KOPT-K1 (cell line): ENCODE results near the gene SLC35F4.
"Not testable (repeated sequence)": the region's sequence is repeated elsewhere in the genome, so short reads cannot be mapped to it uniquely, and the experiment has no call there.

Experiments used
- H3K27ac ChIP-seq: fragments of 200-600 bp; sonication (generic); 2 replicates; pipeline ENCODE4 v1.5.1; 2016; ENCODE audit warnings: antibody characterized with exemption, mild to moderate bottlenecking, low read depth, low read length; ENCODE audit not compliant: poor library complexity, severe bottlenecking
- H3K36me3 ChIP-seq: fragments of 200-600 bp; sonication (generic); 2 replicates; pipeline ENCODE4 v1.5.1; 2017; ENCODE audit warnings: antibody characterized with exemption, mild to moderate bottlenecking, low read length, moderate library complexity; ENCODE audit not compliant: insufficient read depth
- H3K9me3 ChIP-seq: fragments of 200-600 bp; sonication (generic); 2 replicates; pipeline ENCODE4 v1.5.1; 2017; ENCODE audit warnings: antibody characterized with exemption, low read length, mild to moderate bottlenecking; ENCODE audit not compliant: insufficient read depth, poor library complexity, severe bottlenecking

Gene SLC35F4

DNA sequence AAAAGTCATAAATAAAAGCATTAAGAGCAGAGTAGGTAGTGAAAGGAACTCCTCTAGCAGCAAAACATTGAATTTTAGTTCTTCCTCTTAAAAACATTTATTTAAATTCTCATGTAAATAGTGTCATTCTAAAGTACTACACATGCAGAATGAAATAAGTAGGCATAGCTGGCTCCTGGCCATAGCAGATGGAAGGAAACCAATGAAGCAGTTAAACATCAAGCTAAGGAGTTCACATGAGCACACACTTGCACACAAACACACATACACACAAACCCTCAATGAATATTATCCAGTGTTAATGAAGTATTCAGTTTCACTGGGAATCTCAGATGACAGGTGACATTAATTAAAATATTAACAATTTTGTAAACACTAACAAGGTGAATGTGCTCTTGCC is 69.3 kb downstream of the SLC35F4 start:
- Histone ChIP-seq H3K9me3 (no peaks in the 10 kb centered on the region), H3K36me3 (no peaks in the 10 kb centered on the region)

DNA sequence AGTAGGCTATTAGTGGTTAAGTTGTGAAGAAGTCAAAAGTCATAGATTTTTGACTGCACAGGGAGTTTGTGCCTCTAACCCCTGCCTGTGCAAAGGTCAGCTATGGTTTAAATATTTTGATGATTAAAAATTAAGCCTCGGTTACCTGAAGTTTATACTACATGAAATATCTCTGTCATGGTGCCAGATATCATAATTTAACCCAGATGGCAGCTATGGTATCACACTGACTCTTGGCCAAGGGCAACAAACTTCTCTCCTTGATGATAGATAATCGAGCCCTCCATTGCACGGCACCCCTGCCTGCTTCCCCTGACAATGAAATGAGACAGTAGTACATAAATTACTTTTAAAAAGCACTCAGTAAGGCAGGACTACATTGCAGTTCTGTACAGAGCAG is 80.8 kb downstream of the SLC35F4 start:
- no peak overlapping the region for H3K27ac ChIP-seq
- H3K9me3 ChIP-seq = no peaks in the 10 kb centered on the region

More for the DNA sequence above, 69.3 kb downstream of the SLC35F4 start:
- no peak overlapping the region for H3K27ac ChIP-seq

DNA sequence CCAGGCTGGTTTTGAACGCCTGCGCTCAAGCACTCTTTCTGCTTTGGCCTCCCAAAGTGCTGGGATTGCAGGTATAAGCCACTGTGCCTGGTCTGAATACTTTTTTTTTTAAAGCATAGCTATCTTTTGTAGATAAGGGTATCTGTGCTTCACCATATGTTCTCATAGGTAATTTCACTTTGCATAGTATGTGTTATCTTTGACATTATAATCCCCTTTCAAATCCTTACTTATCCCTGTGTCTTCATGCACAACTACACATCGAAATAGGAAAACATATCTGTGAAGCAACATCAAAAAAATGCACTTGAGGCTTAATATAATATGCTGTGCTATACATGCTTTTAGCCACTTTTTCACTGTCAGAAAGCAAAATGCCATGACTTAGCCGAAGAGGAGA is 94.1 kb downstream of the SLC35F4 start:
- Histone ChIP-seq H3K9me3 (no peaks in the 10 kb centered on the region), H3K27ac (no peak overlapping the region), H3K36me3 (no peaks in the 10 kb centered on the region)

More for the DNA sequence above, 80.8 kb downstream of the SLC35F4 start:
- H3K36me3 ChIP-seq = no peaks in the 10 kb centered on the region

DNA sequence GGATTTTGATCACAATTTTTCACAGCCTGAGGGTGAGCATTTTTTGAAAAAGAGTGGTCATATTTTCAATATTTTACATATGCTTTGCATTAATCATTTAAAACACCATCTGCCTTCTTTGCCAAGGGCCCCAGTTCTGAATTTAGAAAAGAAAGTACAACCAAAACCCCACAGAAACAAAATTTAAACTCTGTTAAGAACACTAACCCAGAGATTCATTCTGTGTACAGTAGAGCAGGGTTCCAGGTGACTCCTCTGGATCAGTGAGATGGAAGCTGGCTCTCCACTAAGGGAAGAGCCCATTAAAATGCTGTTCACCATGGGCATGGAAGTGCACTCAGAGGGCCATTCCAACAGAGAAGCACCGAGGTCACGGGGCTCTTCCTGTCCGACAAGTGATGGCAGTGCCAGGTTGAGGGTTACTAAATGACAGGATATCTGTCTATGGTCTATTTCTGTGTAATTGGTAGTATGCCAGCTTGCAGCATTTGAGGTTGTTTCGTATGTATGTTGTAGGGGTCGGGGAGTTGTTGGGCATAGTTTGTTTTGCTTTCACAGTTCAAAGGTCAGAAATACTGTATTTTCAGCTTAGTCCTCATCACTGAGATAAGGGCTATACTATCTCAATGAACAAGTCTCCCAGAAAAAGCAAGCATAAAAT is 95.9 kb downstream of the SLC35F4 start:
- Histone ChIP-seq H3K36me3 (no peaks in the 10 kb centered on the region), H3K27ac (no peak overlapping the region)

DNA sequence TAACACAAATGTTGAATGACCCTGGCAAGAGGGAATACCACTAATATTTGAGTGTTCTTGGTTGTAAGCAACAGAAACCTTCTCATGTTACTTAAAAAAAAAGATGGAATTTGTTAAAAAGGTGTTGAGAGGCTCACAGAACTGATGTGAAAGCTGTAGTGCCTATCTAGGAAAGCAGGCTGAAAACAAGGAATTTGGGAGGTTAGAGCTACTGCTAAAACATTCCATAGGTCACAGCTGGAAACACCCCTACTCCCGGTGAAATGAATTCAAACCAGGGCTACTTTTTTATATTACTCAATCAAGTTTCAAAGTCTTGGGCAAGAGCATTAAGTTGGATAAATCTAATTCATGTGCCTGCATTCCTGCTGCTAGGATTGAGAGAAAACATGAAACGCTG is 104.1 kb downstream of the SLC35F4 start:
- H3K9me3 ChIP-seq = no peaks in the 10 kb centered on the region
- no peak overlapping the region for H3K27ac ChIP-seq
- no peaks in the 10 kb centered on the region for H3K36me3 ChIP-seq

More for the DNA sequence above, 95.9 kb downstream of the SLC35F4 start:
- H3K9me3 ChIP-seq = no peaks in the 10 kb centered on the region

DNA sequence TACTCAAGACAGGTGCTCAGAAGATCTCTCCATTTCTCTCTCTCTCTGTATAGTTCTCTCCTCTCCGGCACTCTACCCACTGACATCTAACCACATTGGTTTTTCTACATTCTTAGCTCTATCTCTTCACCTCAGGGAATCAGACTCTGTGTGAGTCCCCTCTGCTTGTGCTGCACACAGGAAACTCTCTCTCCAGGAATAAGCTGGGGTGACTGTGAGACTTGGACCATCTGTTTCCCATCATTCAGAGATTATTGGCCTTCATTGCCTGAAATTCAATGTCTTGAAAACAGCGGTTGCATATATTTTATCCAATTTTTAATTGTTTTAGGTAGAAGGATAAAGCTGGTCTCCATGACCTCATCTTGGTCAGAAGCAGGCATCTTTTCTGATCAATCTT is 105.0 kb downstream of the SLC35F4 start:
- Histone ChIP-seq H3K27ac (no peak overlapping the region), H3K36me3 (no peaks in the 10 kb centered on the region), H3K9me3 (no peaks in the 10 kb centered on the region)

DNA sequence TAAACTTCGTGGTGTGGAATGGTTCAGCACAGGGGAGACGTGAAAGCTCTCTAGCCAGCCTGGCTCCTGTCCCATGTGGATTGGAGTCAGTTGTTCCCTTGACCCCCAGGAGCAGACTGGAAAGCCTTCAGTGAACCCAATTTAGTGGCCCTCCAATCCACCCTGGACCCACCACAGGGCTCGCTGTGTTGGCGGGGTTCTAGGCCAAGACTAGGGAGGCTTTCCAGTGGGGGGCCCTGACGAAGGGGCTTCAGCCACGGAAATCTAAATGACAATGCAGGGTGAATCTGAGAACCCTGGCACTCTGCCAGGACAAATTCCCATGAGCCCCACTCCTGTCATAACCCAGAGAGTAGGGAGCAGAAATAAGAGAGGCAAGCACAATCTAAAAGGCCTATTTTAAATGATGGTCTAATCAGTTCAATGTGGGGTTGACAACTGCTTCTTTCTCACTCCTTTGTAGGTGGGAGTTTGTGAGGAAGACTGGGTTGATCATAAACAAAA is 110.8 kb downstream of the SLC35F4 start:
- no peaks in the 10 kb centered on the region for H3K36me3 ChIP-seq
- H3K9me3 ChIP-seq = no peaks in the 10 kb centered on the region
- H3K27ac ChIP-seq = no peak overlapping the region

DNA sequence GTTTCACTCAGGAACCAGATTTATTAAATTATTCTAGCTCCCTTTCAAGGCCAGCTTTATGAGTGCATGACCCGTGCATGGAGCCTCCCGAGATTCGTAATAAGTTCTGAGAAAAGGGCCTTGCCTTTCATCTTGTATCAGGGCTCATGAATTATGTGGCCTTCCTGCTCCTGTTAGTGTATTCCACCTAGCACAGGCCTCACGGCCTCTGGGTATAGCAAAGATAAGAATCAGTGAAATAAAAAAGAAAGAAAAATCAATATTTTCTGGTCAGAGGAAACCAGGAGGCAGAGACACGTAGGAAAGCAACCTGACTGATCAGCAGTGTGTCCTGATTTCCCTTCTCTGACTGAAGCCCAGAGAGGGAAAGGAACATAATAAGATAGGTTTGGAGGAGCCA is 111.4 kb downstream of the SLC35F4 start:
- Histone ChIP-seq H3K9me3 (no peaks in the 10 kb centered on the region), H3K27ac (no peak overlapping the region), H3K36me3 (no peaks in the 10 kb centered on the region)

DNA sequence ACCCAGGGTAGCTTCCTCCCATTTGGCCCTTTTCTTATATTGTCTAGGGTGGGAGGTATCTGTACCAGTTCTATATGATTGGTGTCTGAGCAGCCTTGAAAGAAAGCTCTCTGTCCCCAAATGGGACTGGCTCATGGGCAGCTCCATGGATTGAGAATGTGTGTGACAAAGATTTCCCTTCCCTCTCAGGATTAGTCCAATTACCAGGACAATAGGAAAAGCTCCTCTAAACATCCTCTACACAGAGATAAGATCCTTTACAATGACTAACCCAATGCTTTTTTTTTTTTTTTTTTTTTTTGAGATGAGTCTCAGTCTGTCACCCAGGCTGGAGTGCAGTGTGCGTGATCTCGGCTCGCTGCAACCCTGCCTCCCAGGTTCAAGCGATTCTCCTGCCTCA is 112.1 kb downstream of the SLC35F4 start:
- no peaks in the 10 kb centered on the region for H3K36me3 ChIP-seq
- no peaks in the 10 kb centered on the region for H3K9me3 ChIP-seq
- no peak overlapping the region for H3K27ac ChIP-seq

DNA sequence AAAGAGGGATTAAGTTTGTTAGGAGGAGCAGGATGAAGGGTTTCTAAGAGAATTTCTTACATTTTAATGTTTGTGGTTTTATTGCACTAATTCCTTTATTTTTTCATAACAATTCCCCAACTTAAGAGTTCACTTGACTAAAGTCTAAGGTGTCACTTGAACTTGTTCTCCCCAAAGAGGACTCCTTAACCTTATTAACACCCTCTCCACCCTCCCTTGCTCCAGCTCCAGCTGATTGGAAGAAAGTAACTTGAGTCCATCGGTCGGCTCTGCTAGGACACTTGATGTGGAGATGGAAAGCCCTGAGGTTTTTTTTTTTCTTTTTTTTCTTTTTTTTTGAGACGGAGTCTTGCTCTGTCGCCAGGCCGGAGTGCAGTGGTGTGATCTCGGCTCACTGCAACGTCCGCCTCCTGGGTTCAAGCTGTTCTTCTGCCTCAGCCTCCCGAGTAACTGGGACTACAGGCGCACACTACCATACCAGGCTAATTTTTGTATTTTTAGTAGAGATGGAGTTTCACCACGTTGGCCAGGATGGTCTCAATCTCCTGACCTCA is 113.7 kb downstream of the SLC35F4 start:
- not testable (repeated sequence) for H3K36me3 ChIP-seq, H3K9me3 ChIP-seq, H3K27ac ChIP-seq

DNA sequence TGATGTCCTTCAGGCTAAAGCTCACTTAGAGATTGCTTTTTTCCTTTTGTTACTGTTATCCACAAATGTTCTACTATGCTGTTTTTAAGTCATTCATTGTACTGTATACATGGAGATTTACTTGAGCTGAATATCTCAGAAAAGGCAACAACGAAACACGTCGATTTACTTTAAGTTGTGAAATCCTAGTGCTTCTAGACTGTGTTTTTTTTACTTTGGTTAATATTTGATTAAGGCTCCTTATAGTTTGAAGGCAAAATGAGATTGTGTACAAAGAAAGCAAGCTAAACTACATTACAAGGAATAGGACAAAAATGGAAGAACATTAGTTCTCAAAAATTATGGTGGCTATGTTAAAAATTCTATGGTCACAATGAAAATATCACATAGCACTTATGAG is 114.5 kb downstream of the SLC35F4 start:
- H3K27ac ChIP-seq = no peak overlapping the region
- no peaks in the 10 kb centered on the region for H3K9me3 ChIP-seq
- no peaks in the 10 kb centered on the region for H3K36me3 ChIP-seq

DNA sequence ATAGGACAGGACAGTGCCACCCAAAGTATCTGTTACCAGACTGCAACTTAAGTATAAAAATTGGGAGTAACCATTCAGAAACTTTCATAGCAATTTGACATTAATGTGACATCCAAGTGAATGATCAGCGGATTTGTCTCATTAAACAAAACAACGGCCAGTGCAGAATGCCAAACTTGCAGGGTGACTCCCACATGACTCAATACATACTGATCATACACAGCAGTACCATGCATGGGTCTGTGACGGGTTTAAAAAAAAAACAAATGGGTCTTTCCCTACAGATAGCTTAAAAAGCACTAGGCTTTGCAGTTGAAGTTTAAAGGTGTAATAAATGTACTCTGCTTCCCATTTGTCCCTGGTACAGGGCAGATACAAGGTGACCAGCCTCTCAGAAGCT is 116.6 kb downstream of the SLC35F4 start:
- Histone ChIP-seq H3K9me3 (no peaks in the 10 kb centered on the region), H3K36me3 (no peaks in the 10 kb centered on the region), H3K27ac (no peak overlapping the region)

DNA sequence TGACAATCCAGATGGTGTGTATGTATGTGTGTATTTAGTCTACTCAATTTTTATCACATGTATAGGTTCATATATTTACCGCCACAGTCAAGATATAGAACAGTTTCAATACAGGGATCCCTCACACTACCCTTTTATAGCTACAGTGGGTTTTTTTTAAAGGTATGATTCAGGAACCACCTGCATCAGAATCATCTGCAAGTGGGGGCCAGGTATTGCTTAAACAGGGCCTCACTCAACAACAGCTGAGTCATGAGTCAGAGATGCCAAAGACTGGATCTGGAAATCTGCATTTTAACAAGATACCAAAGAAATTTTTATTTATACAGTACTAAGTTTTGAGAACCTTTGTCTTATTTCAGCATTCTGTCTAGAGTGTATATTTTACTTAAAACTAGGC is 117.6 kb downstream of the SLC35F4 start:
- Histone ChIP-seq H3K36me3 (no peaks in the 10 kb centered on the region), H3K27ac (no peak overlapping the region), H3K9me3 (no peaks in the 10 kb centered on the region)

DNA sequence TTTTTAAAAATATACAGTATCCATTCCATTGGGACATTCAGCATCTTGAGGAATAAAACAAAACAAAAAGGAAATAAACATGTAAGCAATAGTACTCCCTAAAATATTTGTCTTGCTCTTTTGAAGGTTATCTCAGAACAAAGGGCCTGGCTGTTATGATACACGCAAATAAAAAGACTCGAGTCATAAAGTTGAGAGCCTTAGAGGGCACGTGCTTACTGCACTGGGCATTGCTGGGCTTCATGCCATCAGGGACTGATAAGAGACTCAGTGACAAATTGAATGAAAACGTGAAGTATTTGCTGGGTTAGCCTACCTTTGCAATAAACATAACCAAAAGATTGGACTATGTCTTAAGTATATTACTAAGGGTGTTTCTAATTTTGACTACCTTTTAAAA is 118.9 kb downstream of the SLC35F4 start:
- Histone ChIP-seq H3K27ac (no peak overlapping the region), H3K36me3 (no peaks in the 10 kb centered on the region)

DNA sequence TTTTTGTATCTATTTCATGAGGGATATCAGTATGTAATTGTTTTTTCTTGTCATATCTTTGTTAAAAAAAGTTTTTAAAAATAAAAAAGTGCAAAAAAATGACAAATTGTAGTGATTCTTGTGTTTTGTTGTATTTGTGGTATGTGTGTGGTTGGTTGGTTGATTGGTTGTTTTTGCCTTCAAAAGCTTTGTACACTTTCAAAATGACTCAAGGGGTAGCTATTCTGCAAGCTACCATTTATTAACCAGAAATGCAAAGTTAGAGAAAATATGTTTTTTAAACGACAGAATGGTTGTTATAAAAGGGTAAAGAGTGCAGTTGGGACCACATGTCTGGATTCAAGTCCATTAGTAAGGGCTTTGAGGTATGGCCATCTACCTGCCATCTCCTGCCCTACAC is 119.3 kb downstream of the SLC35F4 start:
- H3K36me3 ChIP-seq = no peaks in the 10 kb centered on the region
- H3K9me3 ChIP-seq = no peaks in the 10 kb centered on the region

More for the DNA sequence above, 118.9 kb downstream of the SLC35F4 start:
- H3K9me3 ChIP-seq = no peaks in the 10 kb centered on the region

DNA sequence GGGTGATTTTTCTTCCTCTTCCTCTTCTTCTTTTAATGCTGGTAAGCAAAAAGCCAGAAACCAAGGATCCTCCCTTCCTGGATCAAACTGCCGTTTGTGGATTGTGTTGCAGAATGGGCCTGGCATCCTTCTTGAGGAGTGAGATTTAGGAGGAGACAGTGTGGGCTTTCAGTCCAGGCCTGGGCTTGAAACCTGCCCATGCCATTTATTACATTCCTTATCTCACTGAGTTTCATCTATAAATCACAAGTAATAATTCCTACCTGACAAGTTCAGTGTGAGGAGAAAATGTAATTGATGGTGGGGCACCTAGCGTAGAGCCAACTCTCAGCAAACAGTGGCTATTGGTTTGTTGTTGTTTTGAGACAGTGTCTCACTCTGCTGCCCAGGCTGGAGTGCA is 126.4 kb downstream of the SLC35F4 start:
- Histone ChIP-seq H3K27ac (no peak overlapping the region), H3K9me3 (no peaks in the 10 kb centered on the region), H3K36me3 (no peaks in the 10 kb centered on the region)

More for the DNA sequence above, 119.3 kb downstream of the SLC35F4 start:
- no peak overlapping the region for H3K27ac ChIP-seq
